Liver (tissue), 3 donors: ENCODE data around the gene DCC.

Experiments used
- GABPA ChIP-seq, 2 donors: IDR thresholded peaks in 1 of 2; conservative IDR thresholded peaks in 1 of 2; 2 replicates each; pipeline ENCODE4 v1.6.1; 2016; ENCODE audit warnings: antibody characterized with exemption in 2 of 2, mild to moderate bottlenecking in 1 of 2, moderate library complexity in 1 of 2
- MAX ChIP-seq: IDR thresholded peaks from 2 replicates; pipeline ENCODE4 v1.6.1; 2016; ENCODE audit warnings: antibody characterized with exemption
- RAD21 ChIP-seq, 2 donors: IDR thresholded peaks; 2 replicates each; pipeline ENCODE4 v1.6.1; 2016; ENCODE audit warnings: antibody characterized with exemption in 2 of 2, mild to moderate bottlenecking in 2 of 2
- RXRA ChIP-seq, 2 donors: IDR thresholded peaks; 2 replicates each; pipeline ENCODE4 v1.6.1; 2017 to 2018; ENCODE audit warnings: antibody characterized with exemption in 2 of 2, mild to moderate bottlenecking in 1 of 2
- SP1 ChIP-seq: IDR thresholded peaks from 2 replicates; pipeline ENCODE4 v1.6.1; 2018; ENCODE audit warnings: antibody characterized with exemption, mild to moderate bottlenecking
- TAF1 ChIP-seq: conservative IDR thresholded peaks from 2 replicates; pipeline ENCODE4 v1.6.1; 2016; ENCODE audit warnings: antibody characterized with exemption, mild to moderate bottlenecking
- YY1 ChIP-seq: IDR thresholded peaks from 2 replicates; pipeline ENCODE4 v1.6.1; 2016; ENCODE audit warnings: antibody characterized with exemption, mild to moderate bottlenecking
- TF ChIP-seq, protein P1 (sequence below): fragments of 150-350 bp; IDR thresholded peaks from 2 replicates; pipeline ENCODE4 v1.5.1; 2017; ENCODE audit warnings: improper control_type of control experiment, low read depth, low read length; ENCODE audit not compliant: missing input control
- TF ChIP-seq, protein P2 (sequence below): IDR thresholded peaks from 2 replicates; pipeline ENCODE4 v1.6.1; 2016; ENCODE audit warnings: antibody characterized with exemption, mild to moderate bottlenecking
- donor health status: healthy.
- donor health status: healthy.

GRCh38 chr18:52376104-52376503 lies 36.1 kb downstream of the DCC start:
- no peak for TF ChIP-seq YY1
- TF ChIP-seq MAX = no peak
- TF ChIP-seq, protein P1, sequence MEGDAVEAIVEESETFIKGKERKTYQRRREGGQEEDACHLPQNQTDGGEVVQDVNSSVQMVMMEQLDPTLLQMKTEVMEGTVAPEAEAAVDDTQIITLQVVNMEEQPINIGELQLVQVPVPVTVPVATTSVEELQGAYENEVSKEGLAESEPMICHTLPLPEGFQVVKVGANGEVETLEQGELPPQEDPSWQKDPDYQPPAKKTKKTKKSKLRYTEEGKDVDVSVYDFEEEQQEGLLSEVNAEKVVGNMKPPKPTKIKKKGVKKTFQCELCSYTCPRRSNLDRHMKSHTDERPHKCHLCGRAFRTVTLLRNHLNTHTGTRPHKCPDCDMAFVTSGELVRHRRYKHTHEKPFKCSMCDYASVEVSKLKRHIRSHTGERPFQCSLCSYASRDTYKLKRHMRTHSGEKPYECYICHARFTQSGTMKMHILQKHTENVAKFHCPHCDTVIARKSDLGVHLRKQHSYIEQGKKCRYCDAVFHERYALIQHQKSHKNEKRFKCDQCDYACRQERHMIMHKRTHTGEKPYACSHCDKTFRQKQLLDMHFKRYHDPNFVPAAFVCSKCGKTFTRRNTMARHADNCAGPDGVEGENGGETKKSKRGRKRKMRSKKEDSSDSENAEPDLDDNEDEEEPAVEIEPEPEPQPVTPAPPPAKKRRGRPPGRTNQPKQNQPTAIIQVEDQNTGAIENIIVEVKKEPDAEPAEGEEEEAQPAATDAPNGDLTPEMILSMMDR = no peak
- no peak for TF ChIP-seq TAF1
- TF ChIP-seq, protein P2, sequence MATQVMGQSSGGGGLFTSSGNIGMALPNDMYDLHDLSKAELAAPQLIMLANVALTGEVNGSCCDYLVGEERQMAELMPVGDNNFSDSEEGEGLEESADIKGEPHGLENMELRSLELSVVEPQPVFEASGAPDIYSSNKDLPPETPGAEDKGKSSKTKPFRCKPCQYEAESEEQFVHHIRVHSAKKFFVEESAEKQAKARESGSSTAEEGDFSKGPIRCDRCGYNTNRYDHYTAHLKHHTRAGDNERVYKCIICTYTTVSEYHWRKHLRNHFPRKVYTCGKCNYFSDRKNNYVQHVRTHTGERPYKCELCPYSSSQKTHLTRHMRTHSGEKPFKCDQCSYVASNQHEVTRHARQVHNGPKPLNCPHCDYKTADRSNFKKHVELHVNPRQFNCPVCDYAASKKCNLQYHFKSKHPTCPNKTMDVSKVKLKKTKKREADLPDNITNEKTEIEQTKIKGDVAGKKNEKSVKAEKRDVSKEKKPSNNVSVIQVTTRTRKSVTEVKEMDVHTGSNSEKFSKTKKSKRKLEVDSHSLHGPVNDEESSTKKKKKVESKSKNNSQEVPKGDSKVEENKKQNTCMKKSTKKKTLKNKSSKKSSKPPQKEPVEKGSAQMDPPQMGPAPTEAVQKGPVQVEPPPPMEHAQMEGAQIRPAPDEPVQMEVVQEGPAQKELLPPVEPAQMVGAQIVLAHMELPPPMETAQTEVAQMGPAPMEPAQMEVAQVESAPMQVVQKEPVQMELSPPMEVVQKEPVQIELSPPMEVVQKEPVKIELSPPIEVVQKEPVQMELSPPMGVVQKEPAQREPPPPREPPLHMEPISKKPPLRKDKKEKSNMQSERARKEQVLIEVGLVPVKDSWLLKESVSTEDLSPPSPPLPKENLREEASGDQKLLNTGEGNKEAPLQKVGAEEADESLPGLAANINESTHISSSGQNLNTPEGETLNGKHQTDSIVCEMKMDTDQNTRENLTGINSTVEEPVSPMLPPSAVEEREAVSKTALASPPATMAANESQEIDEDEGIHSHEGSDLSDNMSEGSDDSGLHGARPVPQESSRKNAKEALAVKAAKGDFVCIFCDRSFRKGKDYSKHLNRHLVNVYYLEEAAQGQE = no peak
- no peak for TF ChIP-seq RXRA (IDR thresholded peaks at IDR 0.05)
- no peak for TF ChIP-seq GABPA (IDR thresholded peaks at IDR 0.05 in 1 of 2, conservative IDR thresholded peaks at IDR 0.05 in 1 of 2)
- TF ChIP-seq RAD21 (IDR thresholded peaks at IDR 0.05) = no peak
- TF ChIP-seq SP1 = no peak
